NK-92 (cell line): ENCODE results near the gene SPECC1.
"Not testable (repeated sequence)": the region's sequence is repeated elsewhere in the genome, so short reads cannot be mapped to it uniquely, and the experiment has no call there.

ENCODE experiments used
- DNase-seq: peaks from one replicate; lab custom pipeline; 2025; ENCODE audit not compliant: unreplicated experiment; lab: John Stamatoyannopoulos, UW

The SPECC1 gene

DNA sequence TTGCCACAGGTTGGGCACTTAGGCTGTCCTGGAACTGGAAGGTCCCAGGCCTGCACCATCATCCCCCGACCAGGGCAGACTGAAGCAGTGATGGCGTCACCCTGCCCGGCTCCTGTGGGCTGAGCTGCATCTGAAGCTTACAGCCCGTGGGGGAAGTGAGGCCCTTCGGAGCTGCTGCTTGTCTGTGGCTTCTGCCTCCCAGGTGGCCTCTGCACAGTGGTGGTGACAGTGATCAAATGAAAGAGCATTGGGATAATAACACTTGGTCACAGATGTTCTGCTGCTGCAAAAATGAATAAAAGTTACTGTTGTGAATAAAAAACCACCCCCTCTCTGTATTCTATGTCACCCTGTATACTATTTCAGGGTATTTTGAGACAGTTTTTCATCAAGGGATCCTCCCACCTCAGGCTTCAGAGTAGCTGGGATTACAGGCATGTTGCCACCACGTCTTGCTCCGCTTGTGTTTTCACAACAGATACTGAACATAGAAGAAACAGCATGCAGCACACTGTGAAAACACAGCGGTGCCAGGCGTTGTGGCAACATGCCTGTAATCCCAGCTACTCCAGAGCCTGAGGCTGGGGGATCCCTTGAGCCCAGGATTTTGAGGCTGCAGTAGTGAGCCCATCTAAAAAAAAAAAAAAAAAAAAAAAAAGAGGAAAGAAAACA lies 293.2 kb downstream of the SPECC1 start:
- no peak for DNase-seq

DNA sequence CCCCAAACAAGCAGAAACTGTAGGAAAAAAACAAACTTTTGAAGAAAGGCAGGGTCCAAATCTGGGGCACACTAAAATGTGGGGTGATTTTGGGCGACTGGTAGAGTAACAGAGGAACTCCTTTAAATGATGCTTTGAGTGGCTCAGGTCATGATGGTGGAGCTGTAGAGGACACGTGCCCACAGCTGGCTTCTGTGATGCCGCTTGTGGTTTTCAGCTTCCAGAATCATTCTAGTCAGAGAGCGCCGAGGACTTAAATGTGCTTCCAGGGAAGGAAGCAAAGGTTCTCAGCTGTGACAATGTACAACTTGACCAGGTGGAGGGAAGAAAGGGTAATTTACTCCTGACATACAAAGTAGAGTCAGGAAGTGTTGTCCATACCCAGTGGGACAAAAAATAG lies 295.8 kb downstream of the SPECC1 start:
- no peak for DNase-seq

DNA sequence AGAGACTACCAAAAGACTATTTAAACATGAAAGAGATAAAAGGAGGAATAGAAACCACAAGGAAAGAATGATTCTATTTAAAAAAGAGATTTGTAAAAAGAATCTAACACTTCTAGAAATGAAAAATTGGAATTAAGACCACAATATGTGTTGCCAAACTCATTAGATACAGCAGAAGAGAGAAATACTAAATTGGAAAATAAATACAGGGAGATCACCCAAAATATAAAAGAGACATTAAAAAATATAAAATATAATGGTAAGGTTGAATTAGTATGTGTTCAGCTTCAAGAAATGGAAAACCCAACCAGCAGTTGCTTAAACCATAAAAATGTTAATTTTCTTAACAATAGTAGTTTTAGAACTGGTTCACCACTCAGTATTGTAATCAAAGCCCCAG lies 297.8 kb downstream of the SPECC1 start:
- DNase-seq, result no peak

DNA sequence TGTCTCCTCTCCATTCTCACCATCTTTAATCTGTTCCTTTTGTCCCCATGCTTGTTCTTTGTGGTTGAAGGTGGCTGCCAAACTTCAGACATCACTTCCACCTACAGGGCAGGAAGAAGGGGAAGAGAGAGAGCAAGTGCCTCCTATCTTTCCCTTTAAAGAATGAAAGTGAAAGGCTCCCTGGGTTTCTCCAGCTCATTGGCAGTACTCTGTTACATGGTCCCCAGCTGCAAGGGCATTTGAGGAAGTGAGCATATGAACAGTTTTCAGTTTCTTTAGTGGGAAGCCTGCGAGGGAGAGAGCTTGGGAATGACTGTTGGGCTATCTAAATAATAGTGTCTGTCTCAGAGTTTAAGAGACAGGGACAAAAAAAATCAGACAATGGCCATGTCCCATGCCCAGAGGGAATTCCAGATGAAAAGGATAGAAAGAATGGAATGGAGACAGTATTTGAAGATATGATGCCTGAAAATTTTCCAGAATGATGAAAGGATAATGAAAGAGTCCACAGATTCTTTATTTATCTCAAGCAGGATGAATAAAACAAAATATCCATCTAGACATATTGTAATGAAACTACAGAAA lies 298.3 kb downstream of the SPECC1 start:
- DNase-seq, result no peak

DNA sequence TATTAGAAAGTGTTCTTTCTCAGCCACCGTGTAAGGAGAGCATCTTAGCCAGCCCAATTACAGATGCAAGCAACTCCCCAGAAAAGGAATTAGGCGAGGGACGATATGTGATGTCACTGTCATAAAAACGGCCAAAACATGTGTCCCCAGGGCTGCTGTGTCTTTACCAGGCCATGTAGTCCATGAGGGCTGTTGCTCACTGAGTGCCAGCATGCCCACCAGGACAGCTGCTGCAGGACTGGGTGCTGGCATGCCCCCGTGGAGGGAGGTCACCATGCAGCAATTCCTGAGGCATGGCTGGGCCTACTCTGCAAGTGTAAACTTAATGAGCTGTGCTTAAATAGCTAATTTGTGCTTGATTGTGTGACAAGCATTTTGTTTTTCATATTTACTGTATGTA lies 301.3 kb downstream of the SPECC1 start:
- DNase-seq, result no peak

DNA sequence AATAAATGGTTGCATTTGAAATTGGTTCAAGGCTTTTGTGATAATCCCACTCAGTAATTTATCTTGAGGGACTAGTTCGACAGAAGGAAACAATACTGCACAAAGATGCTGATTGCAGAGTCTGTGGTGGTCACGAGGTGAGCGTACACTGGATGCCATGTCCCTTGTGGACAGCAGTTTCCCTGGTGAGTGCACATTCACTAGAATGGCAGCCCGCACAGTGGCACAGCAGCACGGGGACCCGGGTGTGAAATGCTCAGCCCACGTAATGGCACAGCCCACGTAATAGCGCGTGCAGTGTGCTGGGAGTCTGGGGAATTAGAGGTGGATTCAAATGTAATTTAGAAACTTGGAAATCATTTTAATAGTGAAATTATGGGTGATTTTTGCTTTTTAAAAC lies 304.1 kb downstream of the SPECC1 start:
- DNase-seq, result no peak

DNA sequence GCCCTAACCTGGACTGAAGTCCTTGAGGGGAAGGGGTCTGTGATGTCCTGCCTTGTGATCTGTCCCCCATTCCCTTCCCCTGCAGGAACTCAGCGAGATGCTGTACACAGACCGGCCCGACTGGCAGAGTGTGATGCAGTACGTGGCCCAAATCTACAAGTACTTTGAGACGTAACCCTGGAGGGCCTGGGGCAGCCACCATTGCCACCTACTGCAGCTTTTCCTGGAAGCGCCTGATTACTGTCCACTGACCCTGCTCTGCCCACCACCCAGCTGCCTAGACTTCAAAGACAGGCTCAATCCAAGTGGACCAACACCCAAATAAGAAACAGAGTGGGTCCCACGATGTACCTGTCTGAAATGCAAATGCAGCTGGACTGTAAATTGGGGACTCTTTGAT lies 304.7 kb downstream of the SPECC1 start:
- DNase-seq, result no peak

DNA sequence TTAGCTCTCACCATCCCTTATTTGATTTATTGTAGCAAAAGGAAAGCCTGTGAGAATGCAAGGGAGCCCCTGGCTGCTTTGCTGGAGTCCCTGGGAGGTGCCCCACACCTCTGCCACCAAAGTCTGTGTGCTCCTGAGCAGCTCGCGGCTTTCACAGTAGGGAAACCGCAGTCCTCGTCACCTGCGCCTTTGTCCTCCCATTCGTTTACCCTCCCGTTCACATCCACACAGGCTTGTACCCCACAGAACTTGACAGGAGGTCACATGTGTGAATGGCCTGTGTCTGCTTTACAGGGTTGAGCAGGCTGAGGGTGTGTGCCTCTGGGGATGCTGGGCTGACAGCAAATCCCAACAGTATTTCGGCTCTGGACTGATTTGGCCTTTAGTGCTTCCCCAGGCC lies 305.7 kb downstream of the SPECC1 start:
- DNase-seq, result no peak

DNA sequence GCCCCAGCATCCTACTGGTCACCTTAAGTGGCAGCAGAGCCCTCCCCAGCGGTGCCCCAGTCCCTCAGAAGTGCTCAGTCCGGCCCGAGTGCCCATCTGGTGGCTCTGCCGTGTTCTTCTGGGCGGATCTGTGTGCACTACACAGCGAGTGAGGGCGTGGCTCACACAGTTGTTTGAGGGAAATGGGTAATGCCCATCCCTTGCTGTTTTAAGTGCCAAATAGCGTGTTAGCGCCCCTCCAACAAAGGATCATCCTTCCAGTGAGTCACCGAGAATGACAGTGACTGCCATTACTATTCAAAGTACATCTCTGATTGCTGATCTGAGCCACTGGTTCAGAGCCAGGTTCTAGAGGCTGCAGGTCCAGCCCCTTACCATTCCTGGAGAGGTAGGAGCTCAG lies 306.2 kb downstream of the SPECC1 start:
- no peak for DNase-seq

DNA sequence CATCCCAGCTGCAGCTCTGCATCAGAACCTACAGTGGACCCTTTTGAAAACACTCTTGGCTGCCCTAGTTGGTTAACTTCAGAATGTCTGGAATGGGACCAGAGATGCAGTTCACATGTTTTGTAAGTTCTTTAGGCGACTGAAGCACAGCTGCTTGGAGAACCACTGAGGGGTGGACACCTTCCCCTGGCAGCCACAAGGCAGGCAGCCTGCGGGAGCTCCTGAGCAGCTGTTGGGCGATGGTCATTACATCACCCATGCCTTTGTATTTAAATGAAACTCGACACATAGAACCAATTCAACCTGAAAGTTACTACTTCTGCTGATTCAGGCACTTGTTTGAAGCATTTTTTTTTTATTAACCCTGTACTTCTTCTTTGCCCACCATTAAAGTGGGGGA lies 306.7 kb downstream of the SPECC1 start:
- DNase-seq, result no peak

DNA sequence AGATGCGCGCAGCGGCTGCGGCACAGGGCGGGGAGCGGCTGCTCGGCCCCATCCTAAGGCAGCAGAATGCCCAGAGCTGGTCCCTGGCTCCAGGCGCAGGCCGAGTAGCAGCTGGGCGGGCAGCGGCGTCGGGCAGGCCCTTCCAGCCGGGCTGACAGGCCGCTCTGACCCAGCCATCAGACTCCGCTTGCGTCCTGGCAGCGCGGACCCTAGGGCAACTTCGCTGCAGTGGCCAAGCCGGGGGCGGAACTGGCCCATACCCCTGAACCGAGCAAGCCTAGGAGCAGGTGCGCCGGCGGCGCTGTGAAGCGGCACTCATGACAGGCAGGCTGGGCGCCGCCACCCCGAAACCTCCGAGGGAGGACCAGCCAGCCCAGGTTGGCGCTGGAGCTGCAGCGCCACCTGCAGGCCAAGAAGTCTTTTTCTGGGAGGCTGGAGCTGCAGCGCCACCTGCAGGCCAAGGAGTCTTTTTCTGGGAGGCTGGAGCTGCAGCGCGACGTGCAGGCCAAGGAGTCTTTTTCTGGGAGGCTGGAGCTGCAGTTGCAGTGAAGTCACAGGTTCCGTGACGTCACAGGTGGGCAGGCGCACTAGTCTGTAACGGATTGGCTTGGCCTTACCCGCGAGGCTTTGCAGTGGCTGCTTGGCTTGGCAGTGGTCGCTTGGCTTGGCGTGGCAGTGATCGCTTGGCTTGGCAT lies 311.5 kb downstream of the SPECC1 start:
- not testable (repeated sequence) for DNase-seq

DNA sequence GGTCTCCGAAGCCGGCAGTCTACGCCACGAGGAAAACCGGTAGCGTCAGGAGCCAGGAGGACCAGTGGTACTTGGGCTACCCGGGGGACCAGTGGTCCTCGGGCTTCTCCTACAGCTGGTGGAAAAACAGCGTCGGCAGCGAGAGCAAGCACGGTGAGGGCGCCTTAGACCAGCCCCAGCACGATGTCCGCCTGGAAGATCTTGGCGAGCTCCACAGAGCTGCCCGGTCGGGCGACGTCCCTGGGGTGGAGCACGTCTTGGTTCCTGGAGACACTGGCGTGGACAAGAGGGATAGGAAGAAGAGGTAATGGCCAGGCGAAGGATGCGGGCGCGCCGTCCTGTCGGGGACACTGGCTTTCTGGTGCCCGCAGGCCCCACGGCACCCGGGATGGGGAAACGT lies 312.2 kb downstream of the SPECC1 start:
- DNase-seq, result not testable (repeated sequence)

DNA sequence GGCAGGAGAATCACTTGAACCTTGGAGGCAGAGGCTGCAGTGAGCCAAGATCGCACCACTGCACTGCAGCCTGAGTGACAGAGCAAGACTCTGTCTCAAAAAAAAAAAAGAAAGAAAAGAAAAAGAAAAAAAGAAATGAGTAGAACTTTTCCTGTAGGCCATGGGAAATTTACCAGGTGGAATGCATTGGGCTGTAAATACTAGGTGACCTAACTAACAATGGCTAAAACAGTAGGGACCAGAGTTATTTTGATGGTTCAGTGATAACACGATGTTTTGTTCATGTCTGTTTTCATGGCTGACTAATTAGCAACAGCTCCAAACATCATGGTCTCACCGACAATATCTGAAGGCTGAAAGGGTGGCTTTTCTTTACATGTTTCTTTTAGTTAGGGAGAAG lies 318.6 kb downstream of the SPECC1 start:
- DNase-seq, result not testable (repeated sequence)

DNA sequence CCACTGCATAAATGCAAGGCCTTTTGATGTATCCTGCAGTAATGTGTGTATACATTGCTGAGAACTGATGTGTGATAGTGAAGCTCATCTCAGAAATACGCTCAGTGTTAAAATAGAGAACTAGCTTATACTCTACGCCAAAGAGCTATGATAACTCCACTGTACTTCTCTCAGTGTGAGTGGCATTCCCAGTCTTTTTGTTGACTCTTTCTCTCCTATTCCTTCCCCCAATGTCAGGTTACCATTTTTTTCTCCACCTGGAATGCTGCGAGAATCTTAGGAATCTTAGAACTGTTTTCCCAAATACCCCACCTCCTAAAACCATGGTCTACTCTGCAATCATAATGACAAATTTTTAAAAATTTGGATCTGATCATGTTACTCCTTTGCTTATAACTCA lies 342.2 kb downstream of the SPECC1 start:
- DNase-seq, result not testable (repeated sequence)

DNA sequence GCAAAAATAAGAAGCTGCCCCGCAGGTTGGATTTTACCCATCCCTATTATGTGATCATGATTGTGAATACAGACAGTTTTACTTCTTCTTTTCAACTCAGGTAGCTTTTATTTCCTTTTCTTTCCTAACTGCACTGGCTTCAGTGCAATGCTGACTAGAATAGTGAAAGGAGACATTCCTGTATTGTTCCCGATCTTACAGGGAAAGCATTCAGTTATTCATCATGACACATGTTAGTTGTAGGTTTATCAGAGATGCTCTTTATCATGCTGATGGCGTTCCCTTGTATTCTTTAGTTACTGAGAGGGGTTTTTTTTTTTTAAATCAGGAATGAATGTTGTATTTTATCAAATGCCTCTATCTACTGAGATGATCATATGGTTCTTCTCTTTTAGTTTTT lies 343.4 kb downstream of the SPECC1 start:
- not testable (repeated sequence) for DNase-seq

DNA sequence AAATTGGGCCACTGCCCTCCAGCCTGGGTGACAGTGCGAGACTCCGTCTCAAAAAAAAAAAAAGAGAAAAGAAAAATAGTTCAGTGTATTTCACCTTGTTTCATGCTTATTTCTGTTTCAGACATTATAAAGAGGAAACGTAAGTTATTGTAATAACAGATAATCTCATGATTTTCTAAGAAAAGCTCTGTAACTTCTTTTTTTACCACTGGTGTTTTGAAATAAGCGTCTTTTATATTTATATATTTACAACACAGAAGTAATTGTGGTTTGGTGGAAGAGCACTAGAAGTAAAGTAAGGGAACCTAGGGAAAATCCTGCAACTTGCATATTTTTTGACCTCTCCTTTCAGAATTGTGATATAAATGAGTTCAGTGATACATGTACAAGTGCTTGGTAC lies 354.7 kb downstream of the SPECC1 start:
- not testable (repeated sequence) for DNase-seq
